ENCODE data around the gene PDE10A.
"Not testable (repeated sequence)": the region's sequence is repeated elsewhere in the genome, so short reads cannot be mapped to it uniquely, and the experiment has no call there.

The PDE10A gene

DNA sequence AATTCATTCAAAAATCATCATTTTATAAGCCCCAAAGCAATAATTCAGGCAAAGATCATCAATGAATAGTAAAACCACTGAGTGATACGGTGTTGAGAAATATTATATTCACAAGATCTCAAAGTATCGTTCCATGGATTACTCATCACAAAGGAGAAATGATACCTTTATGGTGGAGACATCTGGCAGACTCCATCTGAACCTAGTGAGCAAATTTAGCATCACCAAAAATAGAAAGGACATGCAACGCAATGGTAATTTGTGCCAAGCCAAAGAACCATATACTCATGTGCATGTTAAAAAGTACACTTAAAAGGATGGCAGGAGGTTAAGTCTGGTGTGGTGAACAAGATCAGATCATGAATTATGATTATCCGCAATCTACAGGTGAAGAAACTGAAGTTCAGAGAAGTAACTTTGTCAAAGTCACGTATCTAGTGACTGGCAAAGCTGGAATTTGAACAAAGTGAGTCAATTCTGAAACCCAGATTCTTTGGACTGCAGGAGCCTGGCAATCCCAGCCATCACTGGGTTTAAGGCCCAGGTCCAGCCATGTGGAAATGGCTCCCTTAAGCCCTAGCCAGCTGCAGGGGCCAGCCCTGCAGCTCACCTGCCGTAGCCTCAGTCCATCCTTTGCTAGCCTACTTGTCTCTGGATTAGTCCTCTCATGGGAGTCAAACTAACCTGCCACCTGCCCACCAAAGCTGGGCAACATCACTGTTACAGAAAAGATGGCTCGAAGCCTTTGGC is 68.3 kb downstream of the PDE10A start:
- no peak for DNase-seq (ENCODE audit: low read depth in 2 of 2, low spot score in 1 of 2)

DNA sequence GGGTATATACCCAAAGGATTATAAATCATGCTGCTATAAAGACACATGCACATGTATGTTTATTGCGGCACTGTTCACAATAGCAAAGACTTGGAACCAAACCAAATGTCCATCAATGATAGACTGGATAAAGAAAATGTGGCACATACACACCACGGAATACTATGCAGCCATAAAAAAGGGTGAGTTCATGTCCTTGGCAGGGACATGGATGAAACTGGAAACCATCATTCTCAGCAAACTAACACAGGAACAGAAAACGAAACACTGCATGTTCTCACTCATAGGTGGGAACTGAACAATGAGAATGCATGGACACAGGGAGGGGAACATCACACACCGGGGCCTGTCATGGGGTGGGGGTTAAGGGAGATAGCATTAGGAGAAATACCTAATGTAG is 70.1 kb downstream of the PDE10A start:
- not testable (repeated sequence) for DNase-seq (ENCODE audit: low read depth in 2 of 2, low spot score in 1 of 2)

DNA sequence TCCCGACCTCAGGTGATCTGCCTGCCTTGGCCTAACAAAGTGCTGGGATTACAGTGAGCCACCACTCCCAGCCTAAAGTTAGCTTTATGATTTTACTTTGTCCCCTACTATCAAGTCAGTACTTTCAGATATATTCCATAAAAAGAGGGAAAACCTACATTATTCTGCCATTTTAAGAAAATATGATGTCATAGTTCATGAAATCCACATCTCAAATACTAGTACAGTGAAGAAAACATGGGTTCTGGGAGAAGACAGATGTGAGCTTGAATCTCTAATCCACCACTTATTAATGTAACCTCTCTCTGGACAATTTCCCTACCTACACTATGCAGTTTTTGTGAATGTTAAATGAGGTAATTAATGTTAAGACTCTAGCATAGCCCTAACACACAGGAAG is 74.5 kb downstream of the PDE10A start:
- no peak for DNase-seq (ENCODE audit: low read depth in 2 of 2, low spot score in 1 of 2)

DNA sequence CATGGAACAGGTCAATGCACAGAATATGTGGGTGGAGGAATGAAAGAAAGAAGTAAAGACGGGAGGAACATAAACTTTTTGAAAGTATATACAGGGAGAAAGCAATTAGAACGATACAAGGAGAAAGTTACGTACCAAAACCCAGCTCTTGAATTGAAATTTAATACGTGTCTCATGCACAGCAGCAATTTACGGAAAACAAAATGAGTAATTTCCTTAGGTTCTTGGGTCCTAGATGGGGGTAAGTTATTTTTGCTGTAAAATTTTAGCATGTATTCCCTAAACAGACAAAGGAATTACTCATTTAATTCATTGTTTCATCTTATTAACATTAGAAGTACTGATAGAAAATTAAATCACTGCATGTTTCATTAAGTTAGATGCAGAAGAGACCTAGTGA is 75.8 kb downstream of the PDE10A start:
- DNase-seq (ENCODE audit: low read depth in 2 of 2, low spot score in 1 of 2), result no peak

DNA sequence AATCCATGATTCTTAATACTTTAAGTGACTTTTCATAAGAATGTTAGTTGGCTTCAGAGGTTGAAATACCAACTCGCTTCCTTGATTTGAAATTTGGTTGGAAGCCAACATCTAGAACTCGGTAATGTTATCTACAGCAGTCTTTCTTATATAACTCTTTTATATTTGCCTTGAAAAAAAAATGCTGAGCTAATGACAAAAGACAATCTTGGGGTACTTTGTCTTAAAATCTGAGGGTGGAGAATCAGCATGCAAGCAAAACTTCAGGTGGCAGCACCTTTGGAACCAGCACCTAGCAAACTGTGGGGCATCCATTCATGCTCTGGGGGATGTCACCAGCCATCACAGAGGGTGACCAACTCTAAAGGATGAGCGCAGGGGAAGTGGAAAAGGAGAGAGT is 76.3 kb downstream of the PDE10A start:
- no peak for DNase-seq (ENCODE audit: low read depth in 2 of 2, low spot score in 1 of 2)

DNA sequence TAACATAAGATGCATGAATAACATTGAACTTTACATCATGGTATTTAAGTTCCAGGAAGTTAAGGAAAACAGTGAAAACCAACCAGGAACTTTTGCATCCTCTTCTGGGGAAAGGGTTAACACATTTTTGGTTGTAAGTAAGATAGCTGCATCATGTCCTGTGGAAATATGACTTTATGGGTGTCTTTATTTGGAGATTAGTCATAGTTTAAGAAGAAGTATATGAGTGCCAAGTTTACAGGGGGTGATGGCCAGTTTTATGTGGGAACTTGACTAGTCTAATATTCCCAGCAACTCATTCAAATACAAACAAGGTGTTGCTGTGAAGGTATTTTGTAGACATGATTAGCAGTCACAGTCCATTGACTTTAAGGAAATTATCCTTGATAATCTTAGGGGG is 78.0 kb downstream of the PDE10A start:
- no peak for DNase-seq (ENCODE audit: low read depth in 2 of 2, low spot score in 1 of 2)

DNA sequence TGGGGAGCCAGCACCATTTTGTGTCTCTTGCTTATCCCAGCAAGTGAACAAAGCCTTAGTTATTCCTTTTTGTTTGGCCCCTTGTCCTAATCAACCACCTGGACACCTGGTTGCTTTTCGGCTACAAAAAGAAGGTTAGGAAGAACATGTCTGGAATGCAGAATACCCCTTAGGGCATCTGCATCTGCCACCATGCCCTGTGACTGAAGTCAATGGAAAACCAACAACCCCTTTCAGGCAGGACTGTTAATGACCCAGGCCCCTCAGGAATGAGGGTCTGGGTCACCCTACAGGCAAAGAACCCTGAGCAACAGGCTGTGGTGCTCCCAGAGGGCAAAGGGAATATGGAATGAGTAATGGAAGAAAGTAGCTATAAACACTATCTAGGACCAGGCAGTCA is 78.5 kb downstream of the PDE10A start:
- no peak for DNase-seq (ENCODE audit: low read depth in 2 of 2, low spot score in 1 of 2)

DNA sequence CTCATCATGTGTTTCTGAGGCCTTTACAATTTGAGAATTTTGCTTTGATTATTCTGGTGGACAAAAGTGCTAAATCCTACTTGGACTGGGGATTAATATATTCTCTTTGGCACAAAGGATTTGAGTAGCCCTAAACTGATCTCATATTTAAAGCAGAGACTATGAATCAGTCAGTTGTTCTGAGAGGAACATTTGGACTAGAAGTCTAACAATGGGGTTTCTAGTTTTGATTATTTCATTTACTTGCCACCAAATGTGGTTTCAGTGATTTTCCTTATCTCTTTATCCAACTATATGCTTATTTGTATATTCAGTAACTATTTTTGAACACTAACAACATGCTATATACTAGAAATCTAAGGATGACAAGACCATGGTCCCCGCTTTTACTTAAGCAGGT is 81.4 kb downstream of the PDE10A start:
- no peak for DNase-seq (ENCODE audit: low read depth in 2 of 2, low spot score in 1 of 2)

DNA sequence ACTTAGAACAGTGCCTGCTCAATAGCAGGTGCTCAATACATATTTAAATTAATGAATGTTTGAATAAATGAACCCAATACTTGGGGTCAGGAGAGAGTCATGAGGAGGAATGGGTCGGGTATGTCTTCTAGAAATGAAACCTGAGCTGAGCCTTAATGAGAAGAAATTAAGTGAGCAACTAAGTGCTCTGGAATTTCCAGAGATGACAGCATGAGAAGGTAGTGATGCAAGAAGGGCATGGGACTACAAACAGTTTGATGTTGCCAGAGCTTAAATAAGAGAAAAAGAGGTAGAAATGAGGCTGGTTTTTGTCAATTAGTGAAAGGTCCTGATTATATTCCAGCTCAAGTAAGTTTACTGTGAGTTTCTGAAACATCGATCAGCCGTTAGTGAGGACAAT is 82.9 kb downstream of the PDE10A start:
- DNase-seq (ENCODE audit: low read depth in 2 of 2, low spot score in 1 of 2), result no peak

DNA sequence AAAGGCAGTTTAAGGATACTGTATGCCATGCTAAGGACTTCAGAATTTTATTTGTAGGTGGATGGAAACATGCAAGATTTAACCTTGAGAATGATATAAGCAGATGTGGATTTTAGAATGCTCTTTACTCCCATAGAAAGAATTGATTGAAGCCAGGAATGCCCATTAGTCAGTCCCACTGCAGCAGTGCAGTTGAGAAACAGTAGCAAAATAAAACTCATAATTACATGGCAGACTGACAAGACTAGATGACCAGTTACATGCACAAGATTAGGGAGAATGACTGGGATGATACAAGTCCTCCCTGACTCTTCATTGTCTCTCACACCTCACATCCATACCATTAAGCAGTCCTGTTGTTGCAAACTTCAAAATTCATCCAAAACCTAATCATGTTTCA is 83.9 kb downstream of the PDE10A start:
- no peak for DNase-seq (ENCODE audit: low read depth in 2 of 2, low spot score in 1 of 2)

DNA sequence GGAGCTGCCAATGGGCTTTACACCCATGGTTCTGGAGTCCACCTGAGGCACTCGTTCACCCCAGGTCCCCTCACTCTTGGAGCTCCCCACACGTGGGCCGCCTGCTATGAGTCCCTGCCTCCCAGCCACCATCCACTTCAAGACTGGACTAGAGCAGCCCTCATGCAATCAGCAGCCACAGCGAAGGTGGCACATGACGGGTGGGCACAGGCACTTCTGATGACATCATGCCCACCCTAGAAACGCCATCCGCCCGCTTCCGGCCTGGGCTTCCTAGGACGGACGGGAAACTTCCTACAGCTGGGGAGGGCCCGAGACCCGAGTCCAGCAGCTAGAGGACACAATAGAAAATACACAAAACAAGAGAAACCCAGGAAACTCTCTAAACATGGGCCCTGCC is 85.5 kb downstream of the PDE10A start:
- DNase-seq (ENCODE audit: low read depth in 2 of 2, low spot score in 1 of 2), result no peak

DNA sequence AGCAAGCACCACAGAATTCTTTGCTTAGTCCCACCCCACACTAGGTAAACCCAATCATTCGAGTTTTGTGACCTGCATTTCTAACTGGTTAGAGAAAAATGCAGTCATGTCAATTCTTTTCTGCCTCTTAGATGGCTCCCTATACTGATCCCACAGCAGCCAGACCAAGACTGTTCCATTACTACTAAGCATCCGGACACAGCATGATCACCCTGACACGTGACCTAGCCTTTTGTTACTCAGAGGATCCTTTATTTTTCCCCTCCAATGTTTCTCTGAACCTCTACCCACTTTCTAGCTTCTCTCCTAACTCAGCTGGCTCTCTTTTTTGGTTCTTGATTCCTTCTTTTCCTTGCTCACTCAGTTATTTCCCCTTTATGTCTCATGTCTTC is 87.9 kb downstream of the PDE10A start:
- DNase-seq (ENCODE audit: low read depth in 2 of 2, low spot score in 1 of 2), result no peak

DNA sequence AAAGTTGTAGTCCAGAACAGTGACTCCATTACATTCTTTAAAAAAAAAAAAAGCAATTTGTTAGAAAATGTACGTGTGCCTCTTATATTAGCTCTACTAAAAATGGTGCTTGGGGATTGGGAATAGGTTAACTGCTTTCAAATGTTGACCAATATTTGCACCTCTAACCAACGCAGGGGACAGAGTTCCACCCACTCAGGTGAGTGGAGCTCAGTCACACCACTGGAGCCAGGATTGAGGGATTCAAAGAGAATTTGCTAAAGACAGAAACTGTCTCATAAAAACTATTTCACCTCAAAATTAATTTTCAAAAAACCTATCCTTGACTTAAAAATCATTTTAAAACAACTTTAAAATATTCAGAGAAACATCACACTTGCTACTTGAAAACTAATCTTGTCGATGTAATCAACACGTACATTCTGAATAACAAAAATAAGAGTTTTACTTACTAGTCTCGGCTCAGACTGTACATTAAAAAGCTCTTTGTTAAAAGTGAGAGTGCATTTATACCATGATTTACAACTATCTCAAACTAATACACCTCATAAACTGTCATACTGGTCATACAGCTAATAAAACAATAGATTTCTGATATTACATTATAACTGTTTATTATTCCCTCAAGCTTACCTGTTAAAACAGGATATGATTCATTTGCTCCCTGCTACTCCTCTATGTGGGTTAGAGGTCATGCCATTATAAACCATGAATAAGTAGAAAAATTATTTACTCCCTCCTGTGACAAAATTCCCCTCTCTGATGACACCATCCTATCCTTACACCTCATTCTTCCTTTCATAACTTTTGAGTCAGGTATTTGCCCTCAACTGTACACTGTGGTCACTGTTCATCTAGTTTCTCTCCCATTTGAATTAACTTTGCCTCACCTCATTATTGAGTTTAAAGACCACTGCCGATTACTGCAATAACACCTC is 88.6 kb downstream of the PDE10A start:
- no peak for DNase-seq (ENCODE audit: low read depth in 2 of 2, low spot score in 1 of 2)

DNA sequence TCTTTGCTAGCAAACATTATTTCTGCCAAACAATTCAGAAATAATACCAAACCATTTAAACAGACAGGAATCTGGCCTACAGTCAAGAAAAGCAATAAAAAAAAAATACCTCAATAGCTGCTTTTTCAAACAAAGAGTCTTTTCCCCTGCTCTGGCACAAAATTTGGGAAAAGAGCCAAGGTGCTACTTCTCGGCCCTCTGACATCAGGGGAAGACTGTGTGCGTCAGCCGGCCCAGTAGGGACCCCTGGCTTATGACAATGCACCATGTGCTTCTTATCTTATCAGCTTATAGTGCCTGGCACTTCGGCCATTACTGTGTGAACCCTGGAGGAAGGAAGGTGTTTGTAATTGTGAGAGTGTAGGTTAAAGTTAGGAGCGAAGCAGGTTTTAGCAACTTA is 89.4 kb downstream of the PDE10A start:
- DNase-seq (ENCODE audit: low read depth in 2 of 2, low spot score in 1 of 2), result no peak

DNA sequence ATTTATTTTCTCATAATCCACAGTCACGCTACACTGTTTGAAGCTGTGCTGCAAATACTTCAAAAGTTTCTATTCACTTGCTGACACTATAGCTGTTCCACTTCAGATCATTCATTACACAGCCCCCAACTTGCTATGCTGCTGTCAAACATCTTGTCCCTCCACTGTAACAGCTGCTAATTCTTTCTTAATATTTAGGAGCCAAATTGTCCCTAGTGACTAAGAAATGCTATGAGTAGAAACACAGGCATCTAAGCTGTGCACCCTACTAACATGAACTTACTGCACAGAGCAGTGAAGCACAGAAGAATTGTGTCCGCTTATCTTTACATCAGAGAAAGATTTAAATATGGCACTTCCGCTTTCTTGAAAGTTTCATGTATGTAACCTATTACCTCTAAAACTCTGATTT is 91.3 kb downstream of the PDE10A start:
- no peak for DNase-seq (ENCODE audit: low read depth in 2 of 2, low spot score in 1 of 2)

DNA sequence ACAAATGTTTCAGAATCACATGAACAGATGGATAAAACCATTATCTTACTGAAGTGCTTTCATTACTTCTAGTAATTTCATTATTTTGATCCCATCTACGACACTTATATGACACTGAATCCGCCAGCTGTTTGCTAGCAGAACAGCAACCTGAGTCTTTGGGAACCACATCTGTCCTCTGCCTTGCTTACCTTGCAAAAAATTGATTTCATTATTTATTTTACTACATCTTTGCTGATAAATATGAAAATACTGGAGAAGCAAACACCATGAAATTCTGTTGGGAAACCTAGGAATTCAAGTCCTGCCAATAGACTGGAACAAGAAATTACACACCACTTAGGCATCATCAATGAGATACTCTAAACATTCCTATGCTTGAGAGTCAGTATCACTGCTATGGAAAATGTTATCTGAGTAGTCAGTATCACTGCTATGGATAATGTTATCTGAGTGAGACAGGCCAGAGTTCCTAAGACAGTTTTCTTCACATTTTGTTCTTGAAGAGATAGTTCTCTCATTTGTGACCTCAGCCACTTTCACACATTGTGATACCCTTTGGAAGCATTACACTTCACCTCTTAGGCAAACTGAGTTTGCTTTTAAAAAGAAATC is 91.9 kb downstream of the PDE10A start:
- DNase-seq (ENCODE audit: low read depth in 2 of 2, low spot score in 1 of 2), result no peak

DNA sequence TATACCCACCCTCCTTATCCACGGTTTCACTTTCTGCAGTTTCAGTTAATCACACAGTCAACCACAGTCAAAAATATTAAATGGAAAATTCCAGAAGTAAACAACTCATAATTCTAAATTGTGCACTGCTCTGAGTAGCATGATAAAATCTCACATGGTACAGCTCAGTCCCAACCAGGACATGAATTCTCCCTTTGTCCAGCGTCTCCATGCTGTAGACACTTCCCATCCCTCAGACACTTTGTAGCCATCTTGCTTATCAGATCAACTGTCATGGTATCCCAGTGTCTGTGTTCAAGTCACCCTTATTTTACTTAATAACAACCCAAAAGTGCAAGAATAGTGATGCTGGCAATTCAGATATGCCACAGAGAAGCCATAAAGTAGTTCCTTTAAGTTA is 94.7 kb downstream of the PDE10A start:
- DNase-seq (ENCODE audit: low read depth in 2 of 2, low spot score in 1 of 2), result no peak

DNA sequence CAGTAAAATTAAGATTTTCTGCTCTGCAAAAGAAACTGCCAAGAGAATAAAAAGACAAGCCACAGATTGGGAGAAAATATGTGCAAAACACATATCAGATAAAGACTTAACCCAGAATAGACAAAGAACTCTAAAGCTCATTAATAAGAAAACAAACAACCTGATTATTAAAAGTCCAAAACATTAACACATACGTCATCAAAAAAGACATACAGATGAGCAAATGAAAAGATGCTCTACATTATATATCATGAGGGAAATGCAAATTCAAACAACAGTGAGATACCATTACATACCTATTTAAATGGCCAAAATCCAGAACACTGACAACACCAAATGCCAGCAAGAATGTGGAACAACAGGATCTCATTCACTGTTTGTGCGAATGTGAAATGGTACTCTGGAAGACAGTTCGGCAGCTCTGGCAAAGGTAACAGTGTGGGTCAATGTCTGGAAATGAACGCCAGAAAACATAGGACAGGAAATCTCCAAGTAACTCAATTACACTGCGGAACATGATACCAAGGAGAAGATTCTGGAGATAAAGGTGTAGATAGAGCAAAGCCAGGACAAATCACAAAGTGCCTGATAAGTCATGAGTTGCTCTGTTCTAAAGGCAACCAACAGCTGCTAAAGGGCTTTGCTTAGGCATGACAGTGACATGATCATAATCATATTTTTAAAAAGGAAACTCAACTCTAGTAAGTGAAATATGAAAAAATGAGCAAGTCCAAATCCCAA is 96.8 kb downstream of the PDE10A start:
- DNase-seq (ENCODE audit: low read depth in 2 of 2, low spot score in 1 of 2), result no peak

DNA sequence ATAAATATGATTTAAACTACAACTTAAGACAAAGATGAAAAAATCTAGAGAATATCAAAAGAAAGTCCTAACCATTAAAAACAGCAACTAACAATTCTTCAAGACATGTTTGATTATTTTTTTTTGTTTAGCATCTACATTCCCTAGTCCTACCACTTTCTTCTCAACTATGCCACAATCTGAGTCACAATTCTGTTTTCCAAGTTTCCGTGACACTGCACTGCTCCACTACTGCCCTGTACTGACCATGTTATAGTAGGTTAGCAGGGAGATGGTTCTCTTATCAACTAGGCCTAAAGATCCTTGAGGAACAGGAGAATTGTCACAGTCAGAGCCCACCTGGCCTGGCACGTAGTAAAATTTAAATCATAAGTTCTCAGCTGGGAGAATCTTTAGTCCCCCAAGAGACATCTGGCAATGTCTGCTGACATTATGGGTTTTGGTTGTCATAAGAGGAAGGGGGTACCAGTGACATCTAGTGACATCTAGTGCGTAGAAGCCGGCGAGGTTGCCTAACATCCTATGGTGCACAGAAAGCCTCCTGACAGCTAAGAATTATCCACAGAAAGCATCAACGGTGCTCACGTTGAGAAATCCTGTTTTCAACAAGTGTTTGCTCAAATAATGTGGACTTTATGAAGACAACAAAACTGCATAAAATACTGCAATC is 100.5 kb downstream of the PDE10A start:
- no peak for DNase-seq (ENCODE audit: low read depth in 2 of 2, low spot score in 1 of 2)

DNA sequence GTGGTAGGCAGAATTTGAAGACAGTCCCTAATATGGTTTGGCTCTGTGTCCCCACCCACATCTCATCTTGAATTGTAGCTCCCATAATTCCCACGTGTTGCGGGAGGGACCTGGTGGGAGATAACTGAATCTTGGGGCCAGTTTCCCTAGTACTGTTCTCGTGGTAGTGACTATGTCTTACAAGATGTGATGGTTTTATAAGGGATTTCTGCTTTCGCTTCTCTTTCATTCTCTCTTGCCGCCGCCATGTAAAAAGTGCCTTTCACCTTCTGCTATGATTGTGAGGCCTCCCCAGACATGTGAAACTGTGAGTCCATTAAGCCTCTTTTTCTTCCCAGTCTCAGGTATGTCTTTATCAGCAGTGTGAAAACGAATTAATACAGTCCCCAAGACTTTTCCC is 103.4 kb downstream of the PDE10A start:
- DNase-seq (ENCODE audit: low read depth in 2 of 2, low spot score in 1 of 2), result no peak

DNA sequence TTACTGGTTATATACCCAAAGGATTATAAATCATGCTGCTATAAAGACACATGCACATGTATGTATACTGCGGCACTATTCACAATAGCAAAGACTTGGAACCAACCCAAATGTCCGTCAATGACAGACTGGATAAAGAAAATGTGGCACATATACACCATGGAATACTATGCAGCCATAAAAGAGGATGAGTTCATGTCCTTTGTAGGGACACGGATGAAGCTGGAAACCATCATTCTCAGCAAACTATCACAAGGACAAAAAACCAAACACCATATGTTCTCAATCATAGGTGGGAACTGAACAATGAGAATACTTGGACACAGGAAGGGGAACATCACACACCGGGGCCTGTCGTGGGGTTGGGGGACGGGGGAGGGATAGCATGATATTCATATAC is 104.9 kb downstream of the PDE10A start:
- not testable (repeated sequence) for DNase-seq (ENCODE audit: low read depth in 2 of 2, low spot score in 1 of 2)

Measured in stimulated activated CD8-positive, alpha-beta memory T cell treated with anti-CD3 and anti-CD28 coated beads, Interleukin-4, amount 100 ng/mL, for 1 hour (primary cell).